Activated CD4-positive, alpha-beta T cell treated with anti-CD3 and anti-CD28 coated beads, Interleukin-2, Interleukin-6, amounts not matched to agents 100 ng/mL and 50 ng/mL, durations not matched to agents 16 hours and 8 hours (primary cell): ENCODE data around the gene OR13J1.
"Not testable (repeated sequence)": the region's sequence is repeated elsewhere in the genome, so short reads cannot be mapped to it uniquely, and the experiment has no call there.

ENCODE experiments used
- DNase-seq: peaks from one replicate; pipeline ENCODE4 v3.0.0-alpha.2; 2020

OR13J1 gene

DNA sequence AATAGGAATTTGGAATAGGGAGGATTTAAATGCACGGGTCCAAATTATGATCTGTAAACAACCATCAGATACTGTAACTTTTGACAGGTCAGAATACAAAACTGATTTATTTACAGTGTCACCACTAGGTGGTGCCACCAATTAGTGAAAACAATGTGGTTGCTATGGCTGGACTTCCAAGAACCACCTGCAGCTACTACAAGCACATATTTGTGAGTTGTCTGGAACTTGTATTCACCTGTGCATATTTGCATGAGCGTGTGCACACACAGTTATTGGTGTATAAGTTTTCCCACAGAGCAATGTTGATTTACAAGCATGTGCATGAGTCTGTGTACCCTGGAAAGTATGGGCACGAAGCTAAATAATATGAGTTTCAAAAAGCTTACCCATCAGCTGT, 32.8 kb upstream of the OR13J1 start:
- DNase-seq = peak; percentile 62

DNA sequence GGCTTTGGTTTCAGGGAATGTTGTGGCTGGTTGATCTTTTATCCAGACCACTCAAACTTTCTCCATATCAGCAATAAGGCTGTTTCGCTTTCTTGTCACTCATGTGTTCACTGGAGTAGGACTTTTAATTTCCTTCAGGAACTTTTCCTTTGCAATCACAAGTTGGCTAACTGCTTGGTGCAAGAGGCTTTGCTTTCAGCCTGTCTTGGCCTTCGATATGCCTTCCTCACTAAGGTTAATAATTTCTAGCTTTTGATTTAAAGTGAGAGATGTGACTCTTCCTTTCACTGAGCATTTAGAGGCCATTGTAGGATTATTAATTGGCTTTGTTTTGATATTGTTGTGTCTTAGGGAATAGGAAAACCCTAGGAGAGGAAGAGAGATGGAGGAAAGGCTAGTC, 28.8 kb upstream of the OR13J1 start:
- no peak for DNase-seq

DNA sequence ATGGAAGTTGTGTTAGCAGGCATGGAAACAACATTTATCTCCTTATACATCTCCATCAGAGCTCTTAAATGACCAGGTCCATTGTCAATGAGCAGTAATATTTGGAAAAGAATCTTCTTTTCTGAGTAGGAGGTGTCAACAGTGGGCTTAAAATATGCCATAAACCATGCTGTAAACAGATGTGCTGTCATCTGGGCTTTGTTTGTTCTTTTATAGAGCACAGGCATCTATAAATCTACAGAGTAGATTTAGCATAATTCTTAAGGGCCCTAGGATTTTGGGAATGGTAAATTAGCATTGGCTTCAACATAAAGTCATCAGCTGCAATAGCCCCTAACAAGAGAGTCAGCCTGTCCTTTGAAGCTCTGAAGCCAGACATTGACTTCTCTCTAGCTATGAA, 28.1 kb upstream of the OR13J1 start:
- DNase-seq = no peak

DNA sequence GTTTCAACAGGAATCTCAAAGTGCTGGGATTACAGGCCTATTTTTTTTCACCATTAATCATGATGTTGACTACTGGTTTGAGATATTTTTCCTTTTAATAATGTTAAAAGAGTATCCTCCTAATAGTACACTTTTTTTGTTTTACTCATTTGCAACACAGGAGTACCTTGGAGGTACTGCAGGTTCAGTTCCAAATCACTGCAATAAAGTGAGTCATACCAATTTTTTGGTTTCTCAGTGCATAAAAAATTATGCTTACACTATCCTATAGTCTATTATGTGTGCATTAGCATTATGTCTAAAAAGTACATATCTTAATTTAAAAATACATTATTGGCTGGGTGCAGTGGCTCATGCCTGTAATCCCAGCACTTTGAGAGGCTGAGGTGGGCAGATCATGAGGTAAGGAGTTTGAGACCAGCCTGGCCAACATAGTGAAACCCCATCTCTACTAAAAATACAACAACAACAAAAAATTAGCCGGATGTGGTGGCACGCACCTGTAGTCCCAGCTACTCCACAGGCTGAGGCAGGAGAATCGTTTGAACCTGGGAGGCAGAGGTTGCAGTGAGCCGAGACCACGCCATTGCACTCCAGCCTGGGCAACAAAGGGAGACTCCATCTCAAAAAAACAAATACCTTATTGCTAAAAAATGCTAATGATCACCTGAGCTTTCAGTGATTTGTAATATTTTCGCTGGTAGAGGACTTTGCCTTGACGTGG, 27.3 kb upstream of the OR13J1 start:
- not testable (repeated sequence) for DNase-seq

DNA sequence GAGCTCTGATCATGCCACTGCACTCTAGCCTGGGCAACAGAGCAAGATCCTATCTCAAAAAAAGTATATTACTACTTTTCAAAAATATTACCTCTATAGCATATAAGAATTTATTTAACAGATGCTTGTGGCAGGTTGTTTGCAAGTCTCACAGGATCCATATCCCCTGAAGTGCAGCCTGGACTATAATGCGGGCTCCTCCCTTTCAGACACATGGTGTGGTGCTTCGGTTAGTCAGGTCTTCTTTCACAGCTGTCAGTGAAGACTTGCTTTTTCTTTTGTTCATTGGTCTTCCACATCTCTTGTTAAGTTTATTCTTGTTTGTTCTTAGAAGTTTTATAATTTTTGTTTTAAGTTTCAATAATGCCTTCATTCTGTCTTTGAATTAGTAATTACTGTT, 26.4 kb upstream of the OR13J1 start:
- DNase-seq = no peak

DNA sequence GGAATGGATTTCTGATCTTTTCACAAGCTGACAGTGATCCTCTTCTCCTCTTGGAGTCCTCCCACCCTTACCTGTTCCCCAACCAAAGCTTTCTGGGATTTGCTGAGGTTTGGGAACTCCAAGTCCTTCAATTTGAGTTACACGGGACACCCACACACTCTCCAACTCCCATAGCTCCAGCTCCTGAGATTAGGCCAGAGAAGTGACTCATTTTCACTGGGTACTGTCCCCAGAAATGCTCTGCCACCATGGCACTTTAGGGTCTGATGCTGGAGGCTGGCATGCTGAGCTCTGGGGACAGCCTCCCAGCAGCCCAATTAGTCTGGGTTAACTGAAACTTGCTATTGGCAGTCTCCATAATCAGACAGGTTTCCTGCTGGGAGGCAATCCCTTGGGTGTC, 21.9 kb upstream of the OR13J1 start:
- no peak for DNase-seq

DNA sequence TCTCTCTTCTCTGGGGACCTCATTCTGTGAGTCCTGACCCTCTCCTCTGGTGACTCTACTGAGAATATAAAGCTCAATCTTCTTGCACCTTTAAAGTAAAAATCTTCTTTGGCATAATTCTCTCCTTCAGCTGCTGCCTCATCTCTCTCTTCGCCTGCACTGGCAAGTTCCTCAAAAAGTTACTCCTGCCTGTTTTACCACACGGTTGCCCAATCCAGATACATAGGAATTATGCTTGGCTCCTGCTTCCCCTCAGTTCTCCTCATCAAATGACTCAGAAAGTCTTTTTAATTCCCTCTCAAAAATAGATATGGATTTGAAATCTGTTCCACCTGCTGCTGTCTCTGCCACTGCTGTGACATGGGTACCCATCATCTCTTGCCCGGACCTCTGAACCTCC, 21.4 kb upstream of the OR13J1 start:
- DNase-seq = no peak

DNA sequence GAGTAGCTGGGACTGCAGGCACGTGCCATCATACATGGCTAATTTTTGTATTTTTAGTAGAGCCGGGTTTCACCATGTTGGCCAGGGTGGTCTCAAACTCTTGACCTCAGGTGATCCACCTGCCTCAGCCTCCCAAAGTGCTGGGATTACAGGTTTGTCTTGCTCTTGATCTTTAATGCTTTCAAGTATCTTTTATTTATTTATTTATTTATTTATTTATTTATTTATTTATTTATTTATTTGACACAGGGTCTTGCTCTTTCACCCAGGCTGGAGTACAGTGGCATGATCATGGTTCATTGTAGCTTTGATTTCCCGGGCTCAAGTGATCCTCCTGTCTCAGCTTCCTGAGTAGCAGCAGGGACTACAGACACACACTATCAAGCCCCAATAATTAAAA, 14.7 kb upstream of the OR13J1 start:
- not testable (repeated sequence) for DNase-seq

DNA sequence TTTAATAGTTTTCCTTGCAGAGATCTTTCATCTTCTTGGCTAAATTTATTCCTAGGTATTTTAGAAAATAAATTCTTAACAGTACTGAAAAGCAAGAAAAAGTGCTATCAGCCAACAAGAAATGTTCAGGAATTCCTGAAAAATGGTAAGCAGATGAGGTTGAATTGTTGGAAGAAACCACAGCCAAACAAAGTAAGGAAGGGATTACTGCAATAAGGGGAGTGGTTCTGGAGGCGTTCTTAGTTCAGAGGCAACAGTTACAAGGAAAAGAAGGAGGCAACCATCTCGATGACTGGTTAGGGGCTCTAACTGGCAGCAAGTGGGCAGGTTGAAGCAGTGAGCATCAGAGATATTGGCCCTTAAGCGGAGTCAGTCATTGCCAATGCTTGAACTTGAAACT, 12.8 kb upstream of the OR13J1 start:
- DNase-seq = no peak

DNA sequence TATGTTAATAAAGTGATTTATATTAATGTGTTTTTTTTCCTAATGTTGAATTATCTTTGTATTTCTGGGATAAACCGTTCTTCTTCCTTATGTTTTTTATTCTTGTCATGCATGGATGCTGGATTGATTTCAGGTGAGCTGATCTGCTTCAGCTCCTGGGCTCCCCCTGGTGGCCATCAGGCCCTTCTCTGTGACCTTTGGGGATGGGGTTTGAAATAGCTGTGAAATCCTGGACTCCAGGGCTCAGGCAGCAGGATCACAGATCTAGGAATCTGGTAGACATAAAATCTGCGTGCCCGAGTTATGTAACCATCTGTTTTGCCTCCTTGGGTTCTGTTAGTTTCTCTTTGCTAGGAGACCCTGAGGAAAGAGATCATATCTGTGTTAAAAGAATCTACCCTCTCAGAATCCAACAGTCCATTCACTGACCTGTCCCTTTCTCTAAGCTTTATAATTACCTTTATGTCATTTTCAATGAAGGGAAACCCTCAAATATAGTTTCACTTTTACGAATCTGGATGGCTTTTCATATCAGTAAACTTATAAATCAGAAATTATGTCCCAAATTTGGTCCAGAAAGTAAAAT, 12.2 kb upstream of the OR13J1 start:
- DNase-seq = peak; percentile 80

DNA sequence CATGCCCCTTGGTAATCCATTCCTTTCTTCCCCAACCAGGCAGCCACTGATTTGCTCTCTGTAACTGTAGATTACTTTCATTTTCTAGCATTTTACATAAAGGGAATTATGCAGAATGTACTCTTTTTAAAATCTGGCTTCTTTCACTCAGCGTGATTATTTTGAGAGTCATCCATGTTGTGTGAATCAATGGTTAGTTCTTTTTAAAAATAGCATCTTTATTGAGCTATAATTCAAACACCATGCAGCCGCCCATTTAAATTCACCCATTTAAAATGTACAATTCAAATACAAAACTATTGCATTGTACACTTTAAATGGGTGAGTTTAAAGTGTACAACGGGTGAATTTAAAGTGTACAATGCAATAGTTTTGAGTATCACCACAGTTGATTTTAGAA, 2.3 kb upstream of the OR13J1 start:
- no peak for DNase-seq

DNA sequence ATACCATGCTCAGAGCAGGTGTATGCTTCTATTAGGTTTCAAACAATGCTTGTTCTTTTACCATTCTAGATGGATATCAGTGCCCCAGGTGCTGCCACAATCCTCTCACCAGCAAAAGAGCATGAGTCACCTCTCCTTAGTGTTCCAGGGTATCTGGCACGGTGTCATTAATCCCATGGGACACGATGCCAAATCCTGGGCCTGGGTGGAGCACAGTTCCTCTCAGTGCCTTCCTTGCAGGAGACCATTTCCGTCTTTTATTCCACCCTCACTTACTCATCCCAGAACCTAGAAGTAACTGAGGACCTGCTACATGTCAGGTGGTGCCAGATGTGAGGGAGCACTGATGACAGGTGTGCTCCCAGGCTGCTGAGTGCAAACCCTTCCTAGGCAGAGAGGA, 1.3 kb upstream of the OR13J1 start:
- DNase-seq = no peak

DNA sequence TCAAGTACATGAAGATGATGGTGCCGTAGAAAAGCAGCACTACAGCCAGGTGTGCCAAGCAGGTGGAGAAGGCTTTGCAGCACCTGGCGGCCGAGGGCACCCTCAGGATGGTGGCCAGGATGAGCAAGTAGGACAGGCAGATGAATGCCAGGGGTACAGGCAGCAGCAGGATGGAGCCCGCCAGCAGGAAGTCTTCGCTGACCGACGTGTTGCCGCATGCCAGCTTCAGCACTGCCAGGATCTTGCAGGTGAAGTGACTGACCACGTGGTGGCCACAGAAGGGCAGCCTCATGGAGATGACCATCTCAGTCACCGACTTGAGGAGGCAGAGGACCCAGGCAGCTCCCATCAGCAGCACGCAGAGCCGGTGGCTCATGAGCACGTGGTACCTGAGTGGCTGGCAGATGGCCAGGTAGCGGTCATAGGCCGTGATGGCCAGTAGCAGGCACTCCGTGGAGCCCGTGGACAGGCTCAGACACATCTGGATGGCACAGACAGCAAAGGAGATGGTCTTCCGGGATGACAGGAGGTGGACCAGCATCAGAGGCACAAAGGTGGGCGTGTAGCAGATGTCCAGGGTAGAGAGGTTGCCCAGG, 482 bp downstream of the OR13J1 start:
- no peak for DNase-seq

DNA sequence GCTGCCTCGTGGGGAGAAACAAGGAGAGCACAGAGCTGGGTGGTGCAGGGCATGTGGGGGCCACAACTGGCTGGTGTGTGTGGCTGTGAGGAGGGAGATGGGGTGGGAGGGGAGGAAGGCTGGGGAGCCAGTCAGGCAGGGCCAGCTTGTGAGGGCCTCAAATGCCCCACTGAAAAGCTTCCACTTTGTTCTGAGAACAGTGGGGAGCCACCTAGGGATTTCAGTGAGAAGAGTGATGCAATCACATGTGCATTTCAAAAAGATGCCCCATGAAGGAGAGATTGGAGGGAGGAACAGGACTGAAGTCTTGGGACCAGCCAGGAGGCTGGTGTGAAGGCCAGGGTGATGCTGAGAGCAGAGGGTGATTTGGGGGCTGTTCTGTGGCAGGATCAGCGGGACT, 1.3 kb downstream of the OR13J1 start:
- no peak for DNase-seq

DNA sequence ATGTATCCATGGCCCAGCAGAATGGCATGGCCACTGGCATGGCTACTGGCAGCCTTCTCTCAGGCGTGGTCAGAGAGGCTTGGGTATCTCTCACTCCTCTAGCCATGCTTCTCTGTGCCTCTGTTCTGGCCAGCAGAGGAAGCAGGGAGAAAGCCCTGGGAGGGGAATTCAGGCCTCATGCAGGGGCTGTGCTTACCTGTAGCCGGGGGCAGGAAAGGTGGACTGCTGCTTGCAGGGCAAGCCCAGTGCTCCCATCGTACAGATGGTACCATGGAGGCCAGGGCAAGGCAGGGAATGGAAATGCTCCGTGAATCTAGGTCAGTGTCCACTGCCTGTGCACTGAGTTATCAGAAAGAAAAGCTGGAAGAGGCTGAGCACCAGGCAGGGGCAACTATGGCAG, 2.7 kb downstream of the OR13J1 start:
- DNase-seq = no peak

DNA sequence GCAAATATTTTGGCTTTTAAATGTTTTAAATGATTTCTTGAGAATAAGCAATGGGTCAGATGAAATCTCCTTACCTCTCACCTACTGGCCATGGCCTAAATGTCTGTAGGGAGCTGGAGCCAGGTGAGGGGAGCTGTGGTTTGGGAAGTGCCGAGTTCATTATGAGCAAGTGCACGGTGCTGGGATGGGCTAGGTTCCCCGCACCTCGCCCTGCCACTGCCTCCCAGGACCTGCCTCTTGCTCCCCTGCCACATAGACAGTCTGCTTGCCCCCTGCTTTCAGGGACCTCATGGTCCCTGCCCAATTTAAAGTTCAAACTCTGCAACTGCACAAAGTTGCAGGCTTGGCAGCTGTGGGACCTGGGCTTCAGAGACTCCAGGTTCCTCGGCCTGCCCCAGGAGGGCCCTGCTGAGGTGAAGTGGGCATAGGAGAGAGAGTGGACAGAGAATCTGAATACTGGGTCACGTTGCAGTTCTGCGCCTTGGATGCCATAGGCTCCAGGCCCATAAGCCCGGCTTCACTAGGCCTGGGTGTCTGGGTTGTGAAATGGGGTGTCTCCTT, 5.4 kb downstream of the OR13J1 start:
- DNase-seq = no peak

DNA sequence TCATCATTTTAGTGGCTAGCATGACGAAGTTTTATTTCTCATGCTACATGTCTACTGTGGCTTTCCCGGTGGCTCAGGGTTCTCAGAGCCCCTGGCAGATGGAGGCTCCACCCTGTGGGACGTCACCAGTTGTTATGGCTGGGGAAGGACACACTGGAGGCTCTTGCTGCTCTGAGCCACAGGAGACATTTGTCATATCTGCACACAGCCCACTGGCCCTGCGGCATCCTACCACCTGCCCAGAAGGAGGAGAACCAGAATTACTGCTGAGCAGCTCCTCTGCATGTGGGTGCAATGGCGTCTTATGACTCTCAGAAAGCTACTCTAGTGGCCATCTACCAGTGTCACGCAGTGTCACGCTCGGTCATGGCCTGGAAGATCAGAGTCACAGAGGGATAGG, 6.6 kb downstream of the OR13J1 start:
- DNase-seq = no peak

DNA sequence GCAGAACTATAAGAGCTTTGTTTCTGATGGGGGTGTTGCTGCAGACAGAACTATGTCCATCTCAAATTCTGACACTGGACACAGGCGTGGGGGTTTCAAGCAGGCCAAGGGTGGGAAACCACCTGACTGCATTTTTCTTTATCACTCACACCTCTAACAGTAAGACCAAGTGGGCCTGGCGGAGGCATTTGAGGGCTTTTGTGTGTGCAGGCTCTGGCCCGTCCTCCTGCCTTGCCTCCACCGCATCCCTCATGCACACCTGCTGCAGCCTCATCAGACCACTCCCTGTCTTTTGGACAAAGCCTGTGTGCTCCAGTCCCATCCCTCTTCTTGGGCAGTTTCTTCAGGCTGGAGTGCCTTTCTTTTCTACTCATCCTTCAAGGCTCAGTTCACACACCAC, 7.9 kb downstream of the OR13J1 start:
- DNase-seq = no peak

DNA sequence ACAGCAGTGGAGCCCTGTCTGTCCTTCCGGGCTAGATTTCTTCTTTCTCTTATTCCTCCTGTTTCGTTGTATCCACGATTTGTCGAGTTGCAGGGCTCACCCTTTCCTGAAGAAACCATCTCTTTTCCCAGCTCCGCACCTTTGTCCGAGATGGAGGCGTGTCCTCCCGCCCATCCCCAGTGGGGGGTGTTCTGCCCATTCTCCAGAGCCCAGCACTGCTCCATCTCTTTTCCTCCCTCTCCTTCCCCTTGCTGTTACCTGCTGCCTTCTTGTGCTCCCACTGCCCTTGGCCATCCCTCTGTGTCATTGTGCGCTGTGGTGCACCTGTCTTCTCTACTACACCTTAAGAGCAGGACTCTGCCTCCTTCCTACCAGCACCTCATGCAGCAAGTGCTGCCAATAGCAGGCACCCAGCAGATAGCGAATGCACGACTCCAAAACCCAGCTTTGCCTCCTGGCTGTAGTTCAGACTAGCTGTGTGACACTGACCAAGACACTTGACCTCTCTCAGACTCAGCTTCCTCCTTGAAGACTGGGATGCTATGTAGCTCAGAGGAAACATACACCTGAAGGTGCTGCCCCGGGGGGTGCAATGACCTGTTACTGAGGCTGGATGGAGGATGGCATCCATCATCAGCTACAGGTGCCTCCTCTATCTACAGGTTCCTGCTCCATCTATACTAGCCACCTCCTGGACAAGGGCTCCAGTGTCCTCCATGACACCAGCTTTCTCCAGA, 8.9 kb downstream of the OR13J1 start:
- no peak for DNase-seq

DNA sequence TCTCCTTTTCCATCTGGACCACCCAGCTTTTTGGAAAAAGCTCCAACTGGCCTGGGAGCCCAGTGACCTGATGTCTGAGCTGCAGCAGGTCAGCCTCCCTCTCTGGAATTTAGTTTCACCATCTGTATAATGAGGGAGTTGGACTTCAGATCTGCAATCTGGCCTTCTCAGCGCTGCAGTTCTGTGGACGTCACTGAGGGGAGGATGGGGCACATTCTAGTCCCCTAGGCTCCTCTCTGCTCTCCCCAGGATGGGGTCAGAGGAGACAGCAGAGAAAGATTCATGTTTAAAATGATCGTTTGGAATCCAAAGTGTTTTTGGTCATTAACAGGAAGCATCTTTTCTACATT, 10.2 kb downstream of the OR13J1 start:
- DNase-seq = no peak

DNA sequence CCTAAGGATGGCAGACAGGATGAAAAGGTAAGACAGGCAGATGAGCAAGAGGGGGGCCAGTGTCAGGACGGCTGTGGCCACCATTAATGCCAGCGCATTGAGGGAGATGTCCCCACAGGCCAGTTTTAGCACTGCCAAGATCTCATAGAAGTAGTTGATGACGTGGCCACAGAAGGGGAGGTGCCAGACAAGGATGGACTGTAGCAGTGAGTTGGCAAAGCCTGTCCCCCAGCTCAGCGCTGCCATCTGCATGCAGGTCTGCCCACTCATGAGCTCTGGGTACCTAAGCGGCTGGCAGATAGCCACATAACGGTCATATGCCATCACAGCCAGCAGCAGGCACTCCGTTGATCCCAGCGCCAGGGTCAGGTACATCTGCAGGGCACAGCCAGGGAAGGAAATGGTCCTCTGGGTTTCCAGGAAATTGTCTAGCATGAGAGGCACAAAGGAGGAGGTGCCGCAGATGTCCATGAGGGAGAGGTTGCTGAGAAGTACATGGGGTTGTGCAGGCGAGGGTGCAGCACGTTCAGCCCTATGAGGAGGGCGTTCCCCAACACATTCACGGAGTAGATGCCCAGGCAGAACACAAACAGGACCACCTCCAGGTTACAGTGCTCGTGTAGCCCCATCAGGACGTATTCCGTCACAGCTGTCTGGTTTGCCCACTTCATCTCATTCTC, 10.8 kb downstream of the OR13J1 start:
- DNase-seq = no peak

DNA sequence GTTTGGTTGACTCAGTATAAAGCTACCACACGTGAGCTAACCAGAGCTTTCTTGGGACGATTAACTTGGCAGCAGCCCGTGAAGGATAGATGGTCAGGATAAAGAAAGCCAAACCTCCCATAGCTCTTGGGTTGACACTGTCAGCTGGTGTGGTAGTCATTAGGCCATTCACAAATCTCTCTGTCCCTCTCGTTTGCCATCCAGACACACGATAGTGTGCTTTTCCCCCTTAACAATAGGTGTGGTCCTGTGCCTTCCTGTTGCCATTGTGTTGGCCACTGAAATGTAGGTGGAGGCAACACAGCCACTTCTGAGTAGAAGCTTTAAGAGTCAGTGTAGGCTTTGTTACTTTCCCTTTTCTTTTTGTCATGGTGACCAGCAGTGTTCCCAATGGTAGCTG, 11.7 kb downstream of the OR13J1 start:
- no peak for DNase-seq

DNA sequence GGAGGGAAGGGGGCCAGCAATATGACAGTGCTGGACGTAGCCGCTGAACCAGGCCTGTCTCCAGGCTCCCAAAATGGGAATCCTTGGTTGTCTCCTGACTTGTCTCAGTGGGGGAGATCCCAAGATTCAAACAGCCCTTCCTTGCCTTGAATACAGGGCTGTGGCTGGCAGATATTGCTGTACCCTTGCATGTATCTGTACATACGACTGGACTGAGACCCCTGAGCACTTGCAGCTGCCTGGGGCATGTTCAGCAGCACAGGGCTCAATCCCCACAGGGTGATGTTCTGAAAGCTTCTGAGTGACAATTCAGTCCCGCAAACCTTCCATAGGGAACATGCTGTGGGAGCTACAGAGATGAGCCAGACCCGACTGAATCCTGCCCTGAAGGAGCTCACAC, 13.3 kb downstream of the OR13J1 start:
- DNase-seq = no peak
